Tibial nerve (tissue), 3 donors: ENCODE data around the gene CYP2B6.
"Not testable (repeated sequence)": the region's sequence is repeated elsewhere in the genome, so short reads cannot be mapped to it uniquely, and the experiment has no call there.

Experiments
- POLR2A ChIP-seq, 2 donors: fragments of 450-650 bp; IDR thresholded peaks; one replicate each; pipeline ENCODE4 v1.6.1; 2017; ENCODE audit warnings: antibody characterized with exemption in 2 of 2, mild to moderate bottlenecking in 2 of 2, moderate library complexity in 2 of 2
- TF ChIP-seq, protein P1 (sequence below), 5 experiments: fragments of 200-600 bp in 3 of 5; fragments of 450-650 bp in 2 of 5; sonication (generic) in 3 of 5; IDR thresholded peaks; one replicate each; pipeline ENCODE4 v1.5.1; 2016 to 2019; ENCODE audit warnings: antibody characterized with exemption in 5 of 5, mild to moderate bottlenecking in 3 of 5, moderate library complexity in 2 of 5

DNA sequence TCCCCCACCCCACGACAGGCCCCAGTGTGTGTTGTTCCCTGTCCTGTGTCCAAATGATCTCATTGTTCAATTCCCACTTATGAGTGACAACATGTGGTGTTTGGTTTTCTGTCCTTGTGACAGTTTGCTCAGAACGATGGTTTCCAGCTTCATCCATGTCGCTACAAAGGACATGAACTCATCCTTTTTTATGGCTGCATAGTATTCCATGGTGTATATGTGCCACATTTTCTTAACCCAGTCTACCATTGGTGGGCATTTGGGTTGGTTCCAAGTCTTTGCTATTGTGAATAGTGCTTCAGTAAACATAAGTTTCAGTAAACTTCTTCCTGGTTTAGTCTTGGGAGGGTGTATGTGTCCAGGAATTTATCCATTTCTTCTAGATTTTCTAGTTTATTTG is 26.7 kb upstream of the CYP2B6 start:
- TF ChIP-seq, protein P1, sequence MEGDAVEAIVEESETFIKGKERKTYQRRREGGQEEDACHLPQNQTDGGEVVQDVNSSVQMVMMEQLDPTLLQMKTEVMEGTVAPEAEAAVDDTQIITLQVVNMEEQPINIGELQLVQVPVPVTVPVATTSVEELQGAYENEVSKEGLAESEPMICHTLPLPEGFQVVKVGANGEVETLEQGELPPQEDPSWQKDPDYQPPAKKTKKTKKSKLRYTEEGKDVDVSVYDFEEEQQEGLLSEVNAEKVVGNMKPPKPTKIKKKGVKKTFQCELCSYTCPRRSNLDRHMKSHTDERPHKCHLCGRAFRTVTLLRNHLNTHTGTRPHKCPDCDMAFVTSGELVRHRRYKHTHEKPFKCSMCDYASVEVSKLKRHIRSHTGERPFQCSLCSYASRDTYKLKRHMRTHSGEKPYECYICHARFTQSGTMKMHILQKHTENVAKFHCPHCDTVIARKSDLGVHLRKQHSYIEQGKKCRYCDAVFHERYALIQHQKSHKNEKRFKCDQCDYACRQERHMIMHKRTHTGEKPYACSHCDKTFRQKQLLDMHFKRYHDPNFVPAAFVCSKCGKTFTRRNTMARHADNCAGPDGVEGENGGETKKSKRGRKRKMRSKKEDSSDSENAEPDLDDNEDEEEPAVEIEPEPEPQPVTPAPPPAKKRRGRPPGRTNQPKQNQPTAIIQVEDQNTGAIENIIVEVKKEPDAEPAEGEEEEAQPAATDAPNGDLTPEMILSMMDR (IDR thresholded peaks at IDR 0.05): not testable (repeated sequence)
- not testable (repeated sequence) for TF ChIP-seq POLR2A (IDR thresholded peaks at IDR 0.05)
